ENCODE data around the gene EBLN2.
A peak's percentile ranks its signal among the peaks of the same experiment; 100 is the strongest.
"Not testable (repeated sequence)": the region's sequence is repeated elsewhere in the genome, so short reads cannot be mapped to it uniquely, and the experiment has no call there.

EBLN2 gene

GRCh38 chr3:73066243-73066642 lies 4.8 kb downstream of the EBLN2 start:
- DNase-seq (ENCODE audit: low read depth): not testable (repeated sequence)

DNA sequence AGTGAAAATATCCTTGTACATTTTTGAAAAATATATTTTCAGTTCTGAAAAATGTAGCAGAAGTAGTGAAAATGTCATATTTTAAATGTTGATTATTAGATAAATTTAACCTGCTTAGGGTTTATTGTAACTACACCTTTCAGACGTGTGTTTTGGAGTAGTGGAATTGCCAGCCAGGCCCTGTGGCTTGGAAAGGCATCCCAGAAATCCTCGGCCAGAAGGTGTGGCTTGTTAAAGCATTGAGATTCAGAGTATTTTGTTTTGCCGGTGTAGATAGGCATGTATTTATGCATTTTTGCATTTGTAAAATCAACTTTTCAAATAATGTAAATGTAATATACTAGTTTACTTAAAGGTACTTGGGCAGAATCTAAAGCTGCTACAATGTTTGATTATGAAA lies 7.0 kb downstream of the EBLN2 start:
- no peak for DNase-seq (ENCODE audit: low read depth)

DNA sequence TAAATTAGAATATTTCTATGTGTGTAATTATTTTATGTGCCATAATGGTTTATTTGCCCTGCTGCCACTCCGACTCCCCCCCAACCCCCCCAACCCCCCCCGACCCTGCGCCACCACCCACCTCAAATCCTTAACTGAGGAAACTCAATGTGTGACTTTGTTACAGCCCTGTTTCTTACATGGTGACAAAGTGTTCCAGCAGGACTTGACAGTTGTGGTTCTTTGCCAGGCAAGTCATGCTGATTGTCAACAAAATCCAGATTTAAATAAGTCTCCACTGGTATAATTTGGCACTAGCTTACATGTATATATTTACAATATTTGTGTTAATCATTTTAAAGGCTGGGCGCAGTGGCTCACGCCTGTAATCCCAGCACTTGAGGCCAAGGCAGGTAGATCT lies 7.7 kb downstream of the EBLN2 start:
- DNase-seq (ENCODE audit: low read depth): no peak

GRCh38 chr3:73069775-73070444 lies 8.5 kb downstream of the EBLN2 start:
- no peak for DNase-seq (ENCODE audit: low read depth)

- no peak for DNase-seq (ENCODE audit: low read depth)
These were observed 9.5 kb downstream of the EBLN2 start for GRCh38 chr3:73070675-73071575.

- no peak for DNase-seq (ENCODE audit: low read depth)
These were observed 10.5 kb downstream of the EBLN2 start for GRCh38 chr3:73071952-73072351.

- DNase-seq (ENCODE audit: low read depth): no peak
These were observed 11.2 kb downstream of the EBLN2 start for GRCh38 chr3:73072634-73073033.

- no peak for DNase-seq (ENCODE audit: low read depth)
These were observed 11.7 kb downstream of the EBLN2 start for GRCh38 chr3:73073091-73073707.

DNA sequence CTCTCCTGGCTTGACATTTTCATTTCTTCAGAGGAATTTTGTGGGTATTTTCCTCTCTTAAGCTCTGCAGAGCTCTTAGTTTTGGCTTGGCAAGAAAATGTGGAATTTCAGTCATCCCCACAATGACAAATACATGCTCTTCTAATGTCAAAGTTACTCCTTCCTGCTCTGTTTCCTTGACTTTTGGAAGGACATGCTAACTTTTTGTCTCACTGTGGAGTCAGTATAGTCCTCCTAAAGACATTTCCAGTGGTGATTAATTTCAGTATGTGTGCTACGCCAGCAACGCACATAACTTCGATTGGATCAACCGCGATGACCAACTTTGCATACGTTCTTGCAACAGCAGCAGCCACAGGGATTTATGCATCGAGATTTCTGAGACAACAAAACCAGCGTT lies 13.3 kb downstream of the EBLN2 start:
- no peak for DNase-seq (ENCODE audit: low read depth)

GRCh38 chr3:73080216-73080966 lies 18.9 kb downstream of the EBLN2 start:
- DNase-seq (ENCODE audit: low read depth): no peak

DNA sequence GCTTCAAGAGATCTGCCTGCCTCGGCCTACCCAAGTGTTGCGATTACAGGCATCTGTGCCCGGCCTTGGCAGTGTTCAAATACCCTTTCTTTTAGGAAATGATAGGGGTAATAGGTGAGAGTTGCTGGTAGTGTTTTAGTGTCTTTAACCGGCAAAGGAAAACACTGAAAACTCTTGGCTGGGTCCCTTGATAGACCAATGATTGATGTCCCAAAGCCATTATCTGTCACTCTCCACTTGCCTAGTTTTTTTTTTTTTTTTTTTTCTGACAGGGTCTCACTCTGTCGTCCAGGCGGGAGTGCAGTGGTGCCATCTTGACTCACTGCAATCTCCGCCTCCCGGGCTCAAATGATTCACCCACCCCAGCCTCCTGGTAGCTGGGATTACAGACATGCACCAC lies 19.7 kb downstream of the EBLN2 start:
- no peak for DNase-seq (ENCODE audit: low read depth)

DNA sequence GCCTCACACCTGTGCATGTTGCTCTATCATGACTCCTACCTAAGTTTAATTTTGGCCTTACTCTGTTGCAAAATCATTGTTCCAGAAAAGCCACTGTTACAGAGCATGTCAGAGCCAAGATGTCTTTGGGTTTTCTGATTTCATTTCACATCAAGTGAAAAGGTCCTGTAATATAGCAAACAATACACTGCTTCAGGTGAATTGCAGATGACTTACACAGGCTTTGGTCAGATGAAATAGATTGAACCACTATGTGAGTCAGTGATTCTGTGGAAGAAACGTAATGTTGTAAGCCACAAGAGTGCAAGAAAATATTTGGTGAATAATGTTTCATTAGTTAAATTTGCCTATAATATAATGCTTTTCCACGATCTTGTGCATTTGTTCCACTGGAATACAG lies 22.7 kb downstream of the EBLN2 start:
- no peak for DNase-seq (ENCODE audit: low read depth)

GRCh38 chr3:73086071-73086494 lies 24.6 kb downstream of the EBLN2 start:
- peak; percentile 14 for DNase-seq (ENCODE audit: low read depth)

GRCh38 chr3:73094129-73094528 lies 32.7 kb downstream of the EBLN2 start:
- DNase-seq (ENCODE audit: low read depth): no peak

DNA sequence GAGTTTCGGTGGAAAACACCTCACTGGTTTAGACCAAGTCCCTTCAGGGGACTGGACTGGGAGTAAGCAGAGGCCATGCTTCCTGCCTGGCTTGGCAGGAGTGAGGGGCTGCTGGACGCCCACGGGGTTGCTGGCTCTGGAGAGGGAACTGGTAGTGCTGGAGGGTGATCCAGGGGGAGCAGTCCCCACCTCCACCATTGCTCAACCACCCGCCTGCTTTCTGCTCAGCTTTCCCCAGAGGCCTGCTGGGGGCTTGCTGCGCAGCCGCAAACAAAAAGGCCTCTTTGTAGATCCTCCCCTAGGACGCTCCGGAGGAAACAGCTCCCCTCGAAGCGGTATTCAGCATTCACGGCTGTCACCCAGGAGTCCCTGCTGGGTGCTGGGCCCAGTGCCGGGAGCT lies 33.5 kb downstream of the EBLN2 start:
- no peak for DNase-seq (ENCODE audit: low read depth)

DNA sequence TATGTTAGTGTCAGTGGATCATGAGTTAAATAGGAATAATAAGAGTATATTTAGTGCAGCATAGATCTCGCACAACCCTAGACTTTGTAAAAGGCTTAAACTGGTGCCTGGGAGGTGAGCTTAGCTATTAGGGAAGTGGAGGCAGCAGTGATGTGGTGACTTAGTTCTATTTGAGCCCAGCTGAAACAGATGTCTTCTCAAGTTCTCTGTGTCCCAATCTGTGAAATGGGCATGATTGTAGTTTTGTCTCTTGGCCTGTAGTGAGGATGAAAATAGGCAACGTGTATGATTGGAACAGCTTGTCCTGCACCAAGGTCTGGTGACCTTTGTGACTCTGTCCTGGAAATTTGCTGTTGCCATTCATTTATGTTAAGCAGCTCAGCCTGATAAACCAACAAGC lies 34.7 kb downstream of the EBLN2 start:
- DNase-seq (ENCODE audit: low read depth): no peak

DNA sequence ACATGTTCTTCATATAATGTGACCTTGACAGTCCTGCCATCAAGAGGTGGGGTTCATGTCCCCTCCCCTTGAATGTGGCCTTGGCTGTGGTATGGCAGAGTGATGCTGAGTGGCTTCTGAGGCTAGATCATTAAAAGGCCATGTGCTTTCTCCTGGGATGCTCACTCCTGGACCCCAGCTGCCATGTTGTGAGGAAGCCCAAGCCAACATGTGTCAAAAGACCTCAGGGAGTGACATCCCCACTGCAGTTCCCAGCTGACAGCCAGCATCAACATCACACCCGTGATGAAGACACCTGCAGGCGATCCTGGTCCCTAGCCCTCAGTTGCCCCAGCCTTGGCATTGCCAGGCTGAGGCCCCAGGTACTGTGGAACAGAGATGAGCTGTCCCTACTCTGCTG lies 36.6 kb downstream of the EBLN2 start:
- no peak for DNase-seq (ENCODE audit: low read depth)

DNA sequence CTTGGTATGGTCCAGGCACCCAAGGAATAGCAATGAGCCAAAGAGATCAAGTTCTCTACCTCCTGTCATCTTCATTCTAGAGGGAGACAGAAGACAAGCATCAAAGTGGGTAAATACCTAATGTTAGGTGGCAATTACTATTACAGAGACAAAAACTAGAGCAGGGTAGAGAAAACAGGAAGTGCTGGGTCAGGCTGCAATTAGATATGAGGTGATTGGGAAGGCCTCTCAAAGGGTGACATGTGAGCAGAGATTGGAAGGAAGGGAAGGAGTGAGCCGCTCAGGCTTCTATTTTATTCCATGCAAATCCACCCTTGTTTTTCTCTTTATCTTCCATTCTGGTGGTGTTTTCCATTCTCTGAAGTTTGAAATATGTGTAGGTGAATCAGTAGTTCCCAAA lies 37.4 kb downstream of the EBLN2 start:
- no peak for DNase-seq (ENCODE audit: low read depth)

DNA sequence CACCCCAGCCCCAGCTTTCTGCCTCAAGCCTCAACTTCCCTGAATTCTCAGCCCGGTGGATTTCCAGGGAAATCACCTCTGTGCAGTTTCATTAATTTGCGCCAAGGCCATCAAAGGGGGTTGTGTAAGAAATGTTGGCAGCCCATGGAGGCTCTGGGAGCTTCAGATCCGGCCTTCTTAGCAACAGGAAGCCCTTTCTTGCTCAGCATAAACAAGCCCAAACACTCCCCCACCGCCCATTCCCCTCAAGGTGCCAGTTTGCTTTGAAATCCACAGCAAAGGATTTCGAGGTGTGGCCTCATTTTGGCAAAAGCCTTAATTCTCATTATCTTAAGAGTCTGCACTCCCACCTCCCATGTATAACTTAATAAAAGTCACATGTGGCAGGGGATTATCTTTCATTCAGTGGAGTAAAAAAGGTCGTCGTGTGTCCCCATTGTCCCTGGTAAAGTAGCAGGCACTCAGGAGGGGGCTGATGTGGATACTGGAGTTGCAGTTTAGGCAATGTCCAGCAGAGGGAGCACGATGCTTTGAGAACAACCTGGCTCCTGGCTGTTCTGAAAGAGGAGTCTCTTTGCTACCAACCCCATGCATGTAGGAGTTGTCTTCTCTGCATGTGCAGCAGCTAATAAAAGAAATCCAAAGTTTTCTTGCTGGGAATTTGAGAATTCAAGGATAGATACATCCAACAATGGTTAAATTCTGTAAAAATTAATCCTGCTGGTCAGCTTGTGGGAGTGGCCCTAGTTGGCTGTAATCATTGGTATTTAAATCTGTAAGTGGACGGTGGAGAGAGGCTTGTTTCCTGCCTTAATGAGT lies 39.5 kb downstream of the EBLN2 start:
- DNase-seq (ENCODE audit: low read depth): peak; percentile 67

DNA sequence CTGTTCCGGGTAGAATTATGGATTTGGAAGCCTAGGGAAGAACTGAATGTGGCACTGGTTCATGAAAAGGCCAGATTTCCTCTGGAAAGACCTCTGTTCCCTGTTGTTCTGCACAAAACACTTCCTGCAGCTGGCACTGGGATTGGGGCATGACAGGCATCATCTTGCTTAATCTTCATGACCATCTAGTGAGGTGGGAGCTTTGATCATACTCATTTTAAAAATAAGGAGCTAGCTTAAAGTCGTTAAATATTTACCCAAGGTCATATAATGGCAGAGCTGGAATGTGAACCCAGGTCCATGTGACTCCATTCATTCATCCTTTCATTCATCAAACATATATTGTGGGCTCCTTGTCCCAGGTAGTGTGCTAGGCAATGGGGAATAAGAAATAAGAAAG lies 40.4 kb downstream of the EBLN2 start:
- no peak for DNase-seq (ENCODE audit: low read depth)

DNA sequence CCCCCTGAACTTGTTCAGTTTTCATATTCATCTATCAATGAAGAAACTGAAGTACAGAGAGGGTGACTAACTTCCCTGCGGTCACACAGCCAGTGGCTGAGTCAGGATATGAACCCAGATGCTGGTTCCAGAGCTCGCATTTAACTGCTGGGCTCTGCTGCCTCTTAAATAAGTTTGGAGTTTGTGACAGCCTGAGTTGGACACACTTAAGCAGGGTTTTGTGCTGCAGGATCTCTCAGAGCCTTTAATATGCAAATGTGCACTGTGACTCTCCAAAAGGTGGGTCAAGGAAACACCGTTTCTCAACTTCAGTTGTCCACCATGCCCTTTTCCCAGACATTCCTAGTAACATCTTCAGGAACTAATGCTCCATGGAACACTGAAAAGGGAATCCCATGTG lies 45.8 kb downstream of the EBLN2 start:
- DNase-seq (ENCODE audit: low read depth): no peak

Measured in activated gamma-delta T cell treated with anti-CD3 and anti-CD28 coated beads, Interleukin-2, amount 50 U/mL, for 16 hours (primary cell).